H4 (cell line): ENCODE results near the gene EVA1A. TPM values are rescaled to one million over a fixed set of nuclear protein-coding genes. Genes with fewer than 3 reads are reported as not detected.
A peak's percentile ranks its signal among the peaks of the same experiment; 100 is the strongest.

ENCODE experiments used
- DNase-seq: peaks from one replicate; pipeline ENCODE4 v3.0.0-alpha.2; 2015; ENCODE audit warnings: low spot score
- total RNA-seq: library from RNA; depleted of rRNA; stranded (reverse); fragments of >200 nt; shearing (Covaris generic); gene quantifications from 2 replicates; pipeline ENCODE4 v1.2.3, GENCODE V29; 2014; rRNA removed

Gene EVA1A, protein sequence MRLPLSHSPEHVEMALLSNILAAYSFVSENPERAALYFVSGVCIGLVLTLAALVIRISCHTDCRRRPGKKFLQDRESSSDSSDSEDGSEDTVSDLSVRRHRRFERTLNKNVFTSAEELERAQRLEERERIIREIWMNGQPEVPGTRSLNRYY
- total RNA-seq: 13.8 and 16.6 TPM in 2 replicates

DNA sequence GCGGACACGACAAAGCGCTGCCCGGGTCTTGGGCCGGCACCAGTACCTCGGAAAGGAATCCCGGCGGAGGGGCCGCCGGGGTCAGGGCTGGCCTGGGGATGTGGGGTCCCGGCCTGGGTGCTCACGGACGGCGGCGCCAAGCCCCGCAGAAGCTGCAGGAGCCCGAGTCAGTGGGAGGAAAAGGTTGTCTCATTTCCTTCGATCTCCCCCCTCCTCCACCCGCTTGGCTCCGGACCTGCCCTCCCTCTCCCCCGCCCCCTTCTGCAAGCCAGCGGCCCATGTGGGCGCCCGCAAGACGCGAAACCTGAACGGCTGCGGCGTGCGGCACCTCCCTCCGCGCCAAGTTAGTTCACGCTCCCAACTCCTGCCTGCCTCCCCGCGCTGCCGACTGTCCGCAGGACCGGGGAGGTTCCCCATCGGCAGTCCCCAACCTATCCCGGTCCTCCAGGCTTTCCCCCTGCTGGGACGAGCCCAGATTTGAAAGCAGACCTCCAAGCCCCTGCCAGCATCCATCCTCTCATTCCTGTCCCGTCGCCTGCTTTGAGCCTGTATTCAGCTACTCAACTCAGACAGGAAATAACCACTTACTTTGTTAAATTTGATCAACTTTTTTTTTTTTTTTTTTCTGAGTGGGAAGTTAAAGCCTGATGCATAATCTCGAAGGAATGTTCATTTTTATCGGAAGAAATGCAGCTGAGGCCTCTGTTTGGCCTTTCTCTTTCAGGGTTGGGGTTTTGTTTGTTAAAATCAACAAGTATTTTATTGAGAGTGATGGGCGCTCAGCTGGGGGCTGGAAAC is at the start of gene EVA1A:
Gene EVA1A, minus strand, starts transcription at position 172 of the 798 bp plus-strand sequence. CDS start 42,799 bp downstream, outside the sequence.
- peak; percentile 51 for DNase-seq

GRCh38 chr2:75609937-75610508 is 49.3 kb upstream of the EVA1A start:
- DNase-seq: peak; percentile 1

DNA sequence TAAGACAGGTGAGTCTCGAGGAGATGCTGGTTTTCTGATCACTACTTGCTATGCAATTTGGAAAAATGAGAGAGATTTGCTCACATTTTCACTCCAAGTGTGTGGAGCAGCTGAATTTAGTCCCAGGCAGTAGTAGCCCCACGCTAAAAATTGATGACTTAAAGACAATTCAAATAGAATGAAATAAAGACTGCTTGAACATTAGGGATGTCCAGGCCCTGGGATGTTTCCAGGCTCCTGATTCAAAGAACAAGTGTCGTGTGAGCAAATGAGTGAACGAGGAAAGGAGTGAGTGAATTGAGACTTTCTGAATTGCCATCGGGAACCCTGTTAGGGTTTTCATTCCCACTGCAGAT is 48.6 kb upstream of the EVA1A start:
- no peak for DNase-seq

- peak; percentile 37 for DNase-seq
Observed at GRCh38 chr2:75608684-75609333, 48.1 kb upstream of the EVA1A start.

DNA sequence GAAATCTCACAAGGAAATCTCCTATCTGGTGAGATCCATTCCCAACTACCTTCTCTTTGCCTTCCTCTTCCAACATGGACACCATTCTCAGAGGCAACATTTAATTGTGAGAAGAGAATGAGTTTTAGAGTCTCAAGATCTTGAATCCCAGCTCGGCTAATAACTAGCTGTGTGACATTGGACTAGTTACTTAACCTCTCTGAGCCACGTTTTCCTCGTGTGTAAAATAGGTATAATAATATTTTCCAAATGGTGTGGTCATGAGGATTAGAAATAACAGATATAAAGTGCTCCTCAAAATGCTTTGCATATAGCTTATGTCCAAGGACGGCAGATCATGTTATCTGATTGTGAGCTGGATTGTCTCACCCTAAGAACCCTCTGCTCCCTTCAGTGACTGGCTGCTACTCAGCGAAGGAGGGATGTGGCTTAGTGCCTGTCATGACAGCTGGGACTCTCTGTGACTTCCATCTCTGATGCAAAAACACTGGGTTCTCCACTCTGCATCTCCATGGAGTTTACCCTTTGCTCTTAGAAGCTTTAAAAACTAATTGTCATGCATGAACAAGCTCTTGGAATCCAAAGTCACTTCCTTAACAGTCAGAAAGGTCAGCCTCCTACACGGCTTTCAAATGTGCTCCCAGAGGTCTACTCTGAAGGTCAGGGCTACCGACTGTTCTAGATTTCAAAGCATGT is 47.4 kb upstream of the EVA1A start:
- peak; percentile 4 for DNase-seq

GRCh38 chr2:75607400-75607798 is 46.7 kb upstream of the EVA1A start:
- DNase-seq: peak; percentile 1

GRCh38 chr2:75606761-75607399 is 46.1 kb upstream of the EVA1A start:
- peak; percentile 21 for DNase-seq

DNA sequence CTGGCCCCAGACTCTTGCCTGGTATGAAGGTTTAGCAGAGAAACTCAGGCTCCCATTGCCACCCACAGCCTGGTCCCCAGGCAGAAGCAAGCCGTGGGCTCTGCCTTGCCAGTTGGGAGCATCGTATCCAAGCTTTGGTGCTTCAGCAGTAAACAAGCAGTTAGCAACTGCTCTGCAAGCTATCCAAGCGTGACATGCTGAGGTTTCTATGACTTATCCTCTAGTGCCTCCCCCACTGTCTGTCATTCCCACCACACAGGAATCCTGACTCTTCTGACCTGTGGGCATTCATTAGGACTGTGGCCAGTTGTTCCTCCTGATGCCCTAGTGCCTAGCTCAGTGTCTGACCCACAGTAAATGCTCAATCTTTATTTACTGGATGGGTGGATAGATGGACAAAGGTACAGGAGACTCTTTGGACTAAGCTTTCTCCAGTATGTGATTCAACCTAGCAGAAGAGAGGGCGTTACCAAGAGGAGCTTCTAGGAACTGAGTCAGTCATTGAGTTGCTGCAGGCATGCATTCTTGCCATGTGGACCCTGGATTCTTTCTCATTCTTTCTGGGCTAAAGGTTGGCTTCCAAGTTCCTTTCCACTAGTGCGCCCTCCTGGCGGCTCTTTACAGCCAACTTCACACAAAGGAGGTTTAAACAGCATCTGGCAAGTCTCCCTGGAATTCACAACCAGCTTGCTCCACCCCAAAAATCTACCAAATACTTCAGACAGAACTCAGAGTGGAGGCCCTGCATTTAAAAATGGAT is 45.2 kb upstream of the EVA1A start:
- DNase-seq: peak; percentile 80

DNA sequence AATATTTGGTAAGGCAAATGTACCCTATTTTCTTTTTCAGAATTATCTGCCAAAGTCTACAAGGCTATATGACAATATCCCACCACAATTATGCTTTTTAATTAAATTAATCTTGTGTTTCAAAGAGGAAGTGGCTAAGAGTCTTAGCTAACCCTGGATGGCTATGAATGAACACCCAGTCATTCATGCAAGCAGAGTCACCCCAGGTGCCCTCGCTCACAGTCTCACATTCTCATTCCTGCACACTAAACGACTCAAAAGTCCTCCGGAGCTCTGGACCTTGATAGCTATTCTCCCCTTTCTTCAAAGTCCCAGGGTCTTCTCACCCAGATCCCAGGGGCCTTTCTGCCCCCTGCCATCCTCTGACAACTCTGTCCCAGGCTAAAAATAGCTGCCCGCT is 43.7 kb upstream of the EVA1A start:
- no peak for DNase-seq

DNA sequence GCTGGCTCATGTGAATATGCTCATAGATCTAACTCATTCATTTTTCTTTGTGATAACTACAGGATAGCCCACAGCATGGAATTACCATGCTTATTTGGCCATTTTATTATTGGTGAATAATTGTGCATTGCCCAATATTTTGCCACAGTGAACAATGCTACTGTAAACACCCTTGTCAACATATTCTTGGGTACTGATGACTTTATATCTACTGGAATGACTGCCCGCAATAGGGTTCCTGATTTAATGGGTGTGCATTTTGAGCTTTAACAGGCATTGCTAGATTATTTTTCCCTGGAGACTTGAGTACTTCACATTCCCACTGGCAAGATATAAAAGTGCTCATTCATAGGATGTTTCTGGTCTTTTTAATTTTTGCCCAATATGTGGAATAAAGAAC is 42.7 kb upstream of the EVA1A start:
- DNase-seq: no peak

DNA sequence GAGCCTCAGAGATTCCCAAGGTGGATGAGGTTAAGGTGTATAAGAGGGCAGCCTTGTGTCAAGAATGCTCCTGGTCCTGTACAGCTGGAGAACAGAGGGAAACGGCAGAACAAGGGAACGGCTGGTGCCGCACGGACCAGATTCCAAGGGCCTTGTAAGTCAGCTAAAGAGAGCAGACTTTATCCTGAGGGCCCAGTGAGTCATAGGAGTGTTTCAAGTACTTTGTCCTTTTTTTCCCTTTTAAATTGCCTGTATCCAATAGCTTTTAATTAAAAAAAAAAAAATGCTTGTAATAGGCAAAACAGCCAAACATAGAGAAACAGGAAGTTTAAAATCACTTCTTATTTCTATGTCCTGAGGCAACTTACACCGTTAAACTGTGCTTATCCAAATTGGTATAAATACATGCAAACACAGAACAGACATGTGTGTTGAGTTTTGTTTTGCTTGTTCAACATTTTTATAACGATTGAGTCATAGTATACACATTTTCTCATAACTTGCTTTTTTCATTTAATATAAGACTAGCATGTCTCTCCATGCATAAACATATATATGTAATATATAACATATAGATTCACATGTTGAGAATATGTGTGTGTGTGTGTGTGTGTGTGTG is 42.1 kb upstream of the EVA1A start:
- peak; percentile 77 for DNase-seq

DNA sequence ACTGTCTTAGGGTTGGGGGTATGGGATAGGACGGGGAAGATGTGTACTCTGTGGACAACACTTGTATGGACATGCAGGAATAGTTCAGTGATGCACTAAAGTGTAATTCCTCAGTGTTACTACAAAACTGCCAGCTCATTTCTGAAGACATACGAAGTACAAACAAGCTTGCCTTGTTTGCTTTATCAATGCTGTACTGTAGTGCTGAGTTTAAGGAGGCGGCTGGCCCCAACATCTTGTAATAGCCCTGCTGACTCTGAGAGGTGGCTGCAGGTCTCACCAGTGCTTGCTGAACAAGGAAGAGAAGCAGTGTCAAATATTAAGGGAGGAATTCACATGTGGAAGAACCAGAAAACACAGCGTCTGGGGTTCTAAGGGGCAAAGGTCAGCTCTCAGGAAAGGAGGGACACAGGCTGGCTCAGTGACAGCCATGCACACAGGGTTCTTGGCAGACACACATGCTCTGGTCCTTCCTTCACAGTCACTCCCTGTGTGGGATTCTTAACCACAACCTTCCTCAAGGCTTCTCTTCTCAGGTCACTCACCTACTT is 39.8 kb upstream of the EVA1A start:
- no peak for DNase-seq

- DNase-seq: no peak
Observed at GRCh38 chr2:75598589-75599155, 37.9 kb upstream of the EVA1A start.

GRCh38 chr2:75597949-75598348 is 37.2 kb upstream of the EVA1A start:
- DNase-seq: no peak

DNA sequence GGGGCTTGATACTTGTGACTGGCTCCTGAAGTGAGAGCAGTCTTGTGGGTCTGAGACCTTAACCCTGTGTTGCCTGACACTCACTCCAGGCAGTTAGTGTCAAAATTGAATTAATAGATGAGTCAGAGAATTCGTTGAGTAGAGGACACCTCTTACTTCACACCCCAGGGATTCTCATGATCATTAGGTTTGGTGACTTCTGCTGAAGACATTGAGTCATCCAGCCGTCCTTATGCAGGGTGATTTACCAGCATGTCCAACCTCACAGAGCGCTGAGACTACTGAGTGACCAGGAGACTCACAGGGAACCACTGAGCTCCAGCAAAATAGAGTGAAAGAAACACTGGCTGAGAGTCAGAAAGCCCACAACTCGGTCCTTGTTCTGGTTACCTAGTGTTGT is 36.0 kb upstream of the EVA1A start:
- DNase-seq: no peak

DNA sequence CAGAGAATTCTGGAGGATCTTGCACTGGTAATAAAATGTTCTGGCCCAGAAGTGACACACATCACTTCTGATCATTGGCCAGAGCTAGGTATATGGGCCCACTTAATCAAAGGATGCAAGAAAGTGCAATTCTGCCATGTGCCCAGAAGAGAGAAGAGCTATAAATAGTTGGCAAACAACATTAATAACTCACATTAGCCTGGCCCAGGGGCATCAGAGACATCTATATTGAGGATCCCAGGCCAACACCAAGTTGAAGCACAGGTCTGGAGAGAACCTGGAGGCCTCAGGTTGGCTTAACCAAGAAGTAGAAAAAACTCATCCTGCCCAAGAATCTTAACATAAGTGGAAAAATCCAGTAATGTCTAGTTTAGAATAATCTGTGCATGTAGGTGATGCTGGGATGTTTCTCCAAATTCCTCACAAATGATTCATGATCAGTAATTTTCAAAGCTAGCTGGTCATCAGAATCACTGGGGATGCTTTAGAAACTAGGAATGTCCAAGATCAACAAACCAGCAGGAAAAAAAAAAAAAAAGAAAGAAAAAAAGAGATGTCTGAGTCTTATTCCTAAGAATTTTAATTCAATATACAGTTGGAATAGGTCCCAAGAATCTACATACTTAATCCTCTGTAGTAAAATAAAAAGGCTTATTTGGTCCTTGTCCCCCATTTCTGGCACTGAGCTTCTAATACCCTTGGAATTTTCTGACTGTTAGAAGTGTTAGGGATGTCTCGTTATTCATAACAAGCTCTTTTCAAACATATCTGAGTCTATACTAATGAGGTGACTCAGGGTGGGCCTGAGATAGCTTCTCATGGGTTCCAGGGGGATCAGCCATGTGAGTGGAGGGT is 35.0 kb upstream of the EVA1A start:
- peak; percentile 41 for DNase-seq

DNA sequence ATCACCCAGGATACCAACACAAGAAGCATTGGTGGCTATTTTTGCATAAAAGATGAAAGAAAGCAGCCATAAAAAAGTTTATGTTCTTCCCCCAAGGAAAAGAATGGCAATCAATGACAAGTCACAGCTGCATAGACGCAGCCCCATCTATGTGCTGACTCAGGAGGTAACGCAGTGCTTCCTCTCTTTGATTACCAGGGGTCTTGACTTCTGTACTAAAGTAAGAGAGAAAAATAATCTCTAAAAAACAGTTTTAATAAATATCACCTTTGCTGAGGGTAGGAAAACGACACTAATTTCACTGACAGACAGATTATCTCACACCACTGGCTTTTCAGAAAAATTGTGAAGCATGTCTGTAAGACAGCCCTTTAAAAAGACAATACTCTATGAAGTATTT is 33.9 kb upstream of the EVA1A start:
- no peak for DNase-seq

- no peak for DNase-seq
Observed at GRCh38 chr2:75592888-75593287, 32.1 kb upstream of the EVA1A start.

- peak; percentile 46 for DNase-seq
Observed at GRCh38 chr2:75592030-75592429, 31.3 kb upstream of the EVA1A start.
